HG03025 (cell line): ENCODE results near the gene PLEKHG5.
"Not testable (repeated sequence)": the region's sequence is repeated elsewhere in the genome, so short reads cannot be mapped to it uniquely, and the experiment has no call there.

Source experiments
- ATAC-seq: cut with Tn5 transposase; IDR thresholded peaks from one replicate; pipeline ENCODE4 v1.9.1; 2021; ENCODE audit warnings: mild to moderate bottlenecking, moderate library complexity; ENCODE audit not compliant: unreplicated experiment, low FRiP score

PLEKHG5 gene

DNA sequence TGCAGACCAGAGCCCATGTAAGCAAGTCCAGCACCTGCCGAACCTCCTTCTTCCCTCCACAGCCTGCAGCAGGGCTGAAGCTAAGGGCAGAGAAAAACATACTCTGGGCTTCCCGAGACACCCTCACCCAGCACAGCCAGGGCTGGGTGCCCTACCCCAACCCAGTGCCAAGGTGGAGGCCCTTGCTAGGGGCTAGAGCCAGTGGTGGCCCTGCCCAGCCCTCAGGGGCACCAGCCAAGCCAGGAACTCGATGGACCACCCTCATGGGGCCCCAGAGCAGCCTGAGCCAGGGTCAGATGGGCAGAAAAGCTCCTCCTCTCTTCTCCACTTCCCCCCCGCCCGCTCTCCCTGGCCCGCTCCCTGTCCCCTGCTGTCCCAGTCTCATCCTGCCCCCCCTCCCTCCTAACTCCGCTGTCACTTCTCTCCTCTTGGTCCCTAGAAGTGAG is 41.4 kb downstream of the PLEKHG5 start:
- ATAC-seq, result no peak

GRCh38 chr1:6448749-6449631 is 42.5 kb downstream of the PLEKHG5 start:
- ATAC-seq, result no peak

GRCh38 chr1:6447818-6448748 is 43.4 kb downstream of the PLEKHG5 start:
- ATAC-seq, result no peak

DNA sequence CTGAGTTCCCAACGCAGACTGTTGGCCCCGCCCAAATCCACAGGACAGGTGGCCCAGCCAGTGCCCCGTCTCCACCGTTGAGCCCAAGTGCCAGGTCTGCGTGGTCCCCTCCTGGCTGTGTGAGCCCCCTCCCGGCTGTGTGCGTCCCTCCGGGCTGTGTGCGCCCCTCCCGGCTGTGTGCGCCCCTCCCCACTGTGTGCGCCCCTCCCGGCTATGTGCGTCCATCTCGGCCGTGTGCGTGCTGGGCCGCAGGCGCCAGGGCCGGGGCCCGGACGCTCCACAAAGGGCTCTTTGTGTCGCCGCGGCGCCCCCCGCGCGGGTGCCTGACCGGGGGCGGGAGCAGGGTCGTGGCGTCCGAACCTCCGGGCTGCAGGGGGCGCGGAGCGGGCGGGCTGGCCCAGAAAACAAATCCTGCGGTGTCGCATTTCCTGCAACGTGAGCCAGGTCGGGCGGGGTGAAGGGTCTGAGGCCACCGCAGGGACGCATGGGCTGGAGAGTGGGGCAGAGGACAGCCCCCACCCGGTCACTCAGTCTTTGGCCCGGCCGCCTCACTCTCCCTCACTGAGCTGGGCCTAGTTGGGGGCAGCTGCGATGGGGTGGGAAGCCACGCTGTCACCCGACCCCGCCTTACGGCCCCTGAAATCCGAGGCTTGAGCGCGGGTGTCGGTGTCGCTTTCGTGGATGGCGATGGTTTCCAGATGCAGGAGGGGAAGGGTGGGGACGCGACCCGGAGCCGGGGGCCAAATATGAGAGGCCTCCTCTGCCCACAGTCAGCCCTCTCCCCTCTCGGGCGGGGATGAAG is 44.2 kb downstream of the PLEKHG5 start:
- ATAC-seq, result no peak

DNA sequence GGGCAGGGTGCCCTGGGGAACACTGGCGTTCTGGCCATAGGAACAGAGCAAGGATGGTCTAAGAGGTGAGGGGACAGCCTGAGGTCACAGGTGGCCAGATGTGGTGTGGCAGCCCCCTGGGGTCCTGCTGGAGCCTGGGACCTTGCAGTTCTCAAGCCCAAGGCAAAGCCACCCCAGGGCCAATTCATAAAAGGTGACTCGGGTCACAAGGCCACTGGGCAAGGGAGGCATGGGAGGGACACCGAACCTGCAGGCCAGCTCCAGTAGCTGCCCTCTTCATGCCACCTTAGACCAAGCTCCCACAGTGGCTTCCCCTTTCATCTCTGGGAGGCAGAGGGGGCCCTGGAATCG is 44.8 kb downstream of the PLEKHG5 start:
- ATAC-seq, result no peak

DNA sequence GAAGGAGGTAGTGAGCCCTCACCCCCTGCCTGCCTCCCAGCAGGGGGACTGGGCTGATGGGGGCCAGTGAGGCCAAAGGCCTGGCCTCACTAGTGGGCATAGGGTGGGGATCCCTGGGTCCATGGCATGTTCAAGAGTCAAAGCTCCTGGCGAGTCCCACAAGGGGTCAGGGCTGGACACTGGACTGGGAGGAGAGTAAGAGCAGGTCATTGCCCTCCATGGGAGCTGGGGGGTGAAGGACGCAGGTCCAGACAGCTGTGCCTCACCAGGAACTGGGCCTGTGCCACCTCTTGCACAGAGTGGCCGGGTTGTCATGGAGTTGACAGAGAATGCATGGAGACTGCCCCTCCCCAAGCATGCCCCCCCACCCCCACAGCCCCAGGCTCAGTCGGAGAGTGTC is 45.5 kb downstream of the PLEKHG5 start:
- ATAC-seq, result not testable (repeated sequence)

DNA sequence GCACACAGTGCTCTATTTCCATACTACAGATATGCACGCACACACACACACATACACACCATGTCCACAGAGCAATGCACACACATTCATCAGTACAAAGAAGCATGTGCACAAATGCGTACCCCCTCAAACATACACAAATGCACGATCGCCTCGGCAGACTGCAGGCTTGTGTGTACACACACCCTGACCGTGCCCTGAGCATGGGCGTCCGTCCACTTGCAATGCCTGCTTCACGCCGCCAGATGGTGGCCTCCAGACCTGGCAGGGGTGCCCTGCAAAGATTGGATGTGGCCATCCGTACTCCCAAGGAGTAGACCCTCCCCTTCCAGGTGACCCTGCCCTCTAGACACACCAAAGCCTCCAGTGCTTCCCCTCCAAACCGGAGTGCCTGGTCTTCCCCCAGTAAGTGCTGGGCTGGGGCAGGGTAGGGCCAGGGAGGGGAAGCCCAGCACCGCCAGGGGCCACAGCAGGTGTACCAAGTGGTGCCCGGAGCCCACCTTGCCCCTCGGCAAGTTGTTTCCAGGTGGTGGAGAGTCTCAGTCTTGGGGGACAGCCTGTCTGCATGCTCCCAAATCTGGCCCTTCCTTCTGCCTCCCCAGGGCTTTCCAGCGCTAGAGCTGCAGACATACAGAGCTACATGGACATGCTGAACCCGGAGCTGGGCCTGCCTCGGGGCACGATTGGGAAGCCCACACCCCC is 46.3 kb downstream of the PLEKHG5 start:
- ATAC-seq, result no peak

GRCh38 chr1:6444377-6444776 is 47.1 kb downstream of the PLEKHG5 start:
- no peak for ATAC-seq

DNA sequence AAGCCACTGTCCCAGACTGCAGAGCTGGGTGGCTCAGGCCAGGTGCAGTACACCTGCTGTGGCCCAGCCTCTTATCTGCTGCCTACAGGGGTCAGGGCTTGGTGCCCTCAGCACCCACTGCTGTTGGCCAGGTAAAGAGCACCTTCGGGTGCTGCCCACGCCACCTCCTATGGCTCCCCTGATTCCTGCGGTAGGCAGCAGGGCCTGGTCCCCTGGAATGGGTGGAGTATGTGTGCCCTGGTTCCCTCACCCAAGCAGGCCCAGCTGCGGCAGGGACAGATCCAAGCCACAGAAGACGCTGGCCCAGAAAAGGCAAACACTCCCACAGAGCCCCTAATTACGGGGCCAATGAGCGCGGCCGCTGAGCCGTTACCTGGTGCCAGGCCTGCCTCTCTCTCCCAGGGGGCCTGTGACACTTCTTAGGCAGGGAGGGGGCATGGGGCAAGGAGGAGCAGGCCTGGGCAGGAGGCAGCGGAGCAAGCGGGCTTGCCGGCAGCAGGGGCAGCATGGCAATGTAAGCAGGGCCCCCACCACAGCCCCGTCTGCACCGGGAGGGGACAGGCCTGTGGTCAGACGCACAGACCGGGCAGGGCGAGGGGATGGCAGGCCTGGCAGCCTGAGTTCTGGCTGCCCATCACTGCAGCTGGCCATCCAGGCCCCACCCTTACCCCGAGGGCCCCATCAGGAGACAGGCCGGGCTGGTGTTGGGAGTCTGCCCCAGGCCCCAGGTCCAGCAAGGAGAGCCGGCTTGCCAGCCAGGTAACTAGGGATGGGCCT is 47.9 kb downstream of the PLEKHG5 start:
- no peak for ATAC-seq

DNA sequence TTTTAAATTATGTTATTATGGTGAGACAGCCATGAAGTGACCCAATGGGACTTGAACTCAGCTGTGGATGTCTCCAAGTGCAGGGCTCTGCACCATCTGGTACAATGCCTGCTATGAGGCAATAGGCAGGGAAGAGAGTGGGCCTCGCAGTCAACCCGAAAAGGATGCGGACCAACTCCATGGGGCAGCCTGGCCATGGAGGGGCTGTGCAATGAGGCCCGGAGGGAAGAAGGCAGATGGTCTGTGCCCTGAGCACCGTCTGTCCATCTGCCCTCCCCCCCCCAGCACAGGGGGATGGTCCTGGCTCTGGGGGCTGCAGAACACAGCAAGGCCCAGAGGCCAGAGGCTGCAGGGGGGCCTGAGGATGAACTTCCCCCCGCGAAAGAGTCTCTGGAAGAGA is 49.9 kb downstream of the PLEKHG5 start:
- no peak for ATAC-seq

- ATAC-seq, result no peak
Measured at GRCh38 chr1:6440198-6441126, 51.0 kb downstream of the PLEKHG5 start.

GRCh38 chr1:6438047-6438525 is 53.4 kb downstream of the PLEKHG5 start:
- no peak for ATAC-seq

DNA sequence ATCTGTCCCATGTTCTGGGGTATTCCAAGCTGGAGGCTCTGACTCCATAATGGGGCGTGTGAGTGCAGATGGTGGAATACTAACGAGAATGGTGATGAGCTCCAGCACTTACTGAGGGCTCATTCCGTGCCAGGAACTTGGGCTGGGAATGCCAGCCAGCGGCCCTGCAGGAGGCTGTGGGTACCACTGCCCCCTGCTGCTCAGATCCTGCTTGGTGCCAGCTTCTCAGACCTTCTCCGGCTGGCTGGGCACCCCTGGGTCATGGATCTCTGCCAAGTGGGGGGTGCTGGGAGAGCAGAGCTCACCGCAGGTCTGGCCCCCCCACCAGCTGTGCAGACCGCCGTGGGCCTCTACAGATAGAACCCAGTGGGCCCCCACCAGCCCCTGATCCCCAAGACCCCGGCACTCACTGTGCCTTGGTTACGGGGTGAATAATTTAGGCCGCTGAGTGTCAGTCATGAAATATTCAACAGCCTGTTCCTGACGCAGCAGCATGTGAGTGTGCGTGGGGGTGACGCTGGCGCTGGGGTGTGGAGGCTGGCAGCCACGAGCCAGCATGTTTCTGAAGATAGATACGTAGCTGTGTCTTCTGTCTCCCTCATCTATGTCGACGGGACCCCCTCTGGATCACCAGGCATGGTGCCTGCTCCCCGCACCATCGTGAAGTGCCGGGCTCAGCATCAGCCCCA is 54.3 kb downstream of the PLEKHG5 start:
- not testable (repeated sequence) for ATAC-seq

- not testable (repeated sequence) for ATAC-seq
Measured at GRCh38 chr1:6436277-6436676, 55.2 kb downstream of the PLEKHG5 start.

DNA sequence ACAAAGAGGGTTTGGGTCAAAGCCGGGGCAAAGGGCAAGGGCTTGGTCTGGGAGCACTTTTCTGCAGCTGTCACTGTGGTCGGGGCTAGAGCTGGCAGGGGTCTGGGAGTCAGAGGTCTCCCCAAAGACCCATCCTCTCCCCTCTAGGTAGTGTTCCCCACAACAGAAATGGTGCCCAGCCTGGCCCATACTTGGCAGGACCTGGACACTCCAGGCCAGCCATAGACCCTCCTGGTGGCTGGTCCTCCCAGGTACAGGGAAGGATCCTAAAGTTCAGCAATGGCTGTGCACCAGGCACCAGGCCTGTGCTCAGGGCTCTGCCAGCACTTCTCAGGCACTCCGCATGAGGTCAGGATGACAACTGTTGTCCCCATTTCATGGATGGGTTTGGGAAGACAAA is 55.9 kb downstream of the PLEKHG5 start:
- no peak for ATAC-seq

DNA sequence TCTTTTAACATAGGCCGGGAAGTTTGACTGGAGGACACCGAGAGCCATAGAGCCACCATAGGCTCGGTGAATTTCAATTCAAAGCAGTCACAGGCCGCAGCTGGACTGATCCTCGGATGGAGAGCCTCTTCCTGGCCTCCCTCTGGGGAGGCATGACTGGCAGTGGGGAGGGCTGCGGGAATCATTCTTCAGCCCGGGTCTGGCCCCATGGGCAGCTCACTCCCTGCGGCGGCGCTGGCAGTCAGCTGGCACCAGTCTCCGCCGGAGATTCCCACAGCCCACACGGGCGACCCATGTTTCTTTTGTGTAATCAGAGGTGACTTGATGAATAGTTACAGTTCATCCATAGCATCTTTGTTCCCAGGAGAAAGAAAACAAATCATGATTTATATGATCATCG is 56.3 kb downstream of the PLEKHG5 start:
- ATAC-seq, result no peak

DNA sequence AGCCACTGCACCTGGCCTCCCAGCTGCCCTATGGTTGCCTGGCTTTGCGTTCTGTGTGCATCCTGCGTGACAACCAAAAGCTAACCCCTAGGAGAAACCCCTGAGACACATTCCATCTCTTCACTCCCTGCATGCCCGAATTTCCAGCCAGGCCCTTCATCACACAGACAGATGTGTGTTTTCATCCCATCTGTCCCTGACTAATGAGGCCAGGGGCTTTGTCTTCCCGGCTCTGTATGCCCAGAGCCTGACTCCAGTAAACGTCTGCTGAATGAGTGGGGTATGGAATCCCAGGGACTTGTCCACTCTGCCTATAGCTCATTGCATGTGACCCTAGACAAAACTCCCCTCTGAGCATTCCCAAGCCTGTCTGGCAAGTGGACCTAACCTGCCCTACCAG is 57.3 kb downstream of the PLEKHG5 start:
- no peak for ATAC-seq
